Fibroblast of peridontal ligament (primary cell): Measurements from ENCODE around the gene MRPS5.
"Not testable (repeated sequence)": the region's sequence is repeated elsewhere in the genome, so short reads cannot be mapped to it uniquely, and the experiment has no call there.

Source experiments
- DNase-seq: peaks from one replicate; pipeline ENCODE4 v3.0.0-alpha.2; 2010; ENCODE audit errors: extremely low read depth

The MRPS5 gene

GRCh38 chr2:95121407-95122196, at the start of gene MRPS5:
Gene MRPS5, minus strand, starts transcription at chr2:95121808. Its CDS starts 17 bp downstream, at chr2:95121791.
- DNase-seq: peak; percentile 54

GRCh38 chr2:95166065-95166763, 44.6 kb upstream of the MRPS5 start:
- DNase-seq: no peak

GRCh38 chr2:95165371-95166064, 43.9 kb upstream of the MRPS5 start, which contains the start of gene ZNF2:
Gene ZNF2, plus strand, starts transcription at chr2:95165809. Its CDS starts 10,418 bp downstream, at chr2:95176227.
- peak; percentile 98 for DNase-seq

DNA sequence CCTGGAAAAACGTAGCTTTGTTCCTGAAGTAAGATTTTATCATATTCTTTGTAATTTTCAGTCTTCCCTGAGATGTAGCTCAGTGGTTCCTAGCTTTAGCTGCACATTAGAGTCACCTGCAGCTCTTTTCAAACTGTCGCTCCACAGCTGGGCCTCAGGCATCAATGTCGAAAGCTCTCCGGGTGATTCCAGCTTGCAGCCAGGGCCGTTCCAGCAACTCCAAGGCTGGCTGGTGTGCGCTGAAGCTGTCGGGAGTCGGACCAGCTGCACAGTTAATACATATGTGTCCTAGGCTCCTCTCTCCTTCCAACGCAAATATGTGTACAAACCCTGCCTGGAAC, 43.4 kb upstream of the MRPS5 start:
- no peak for DNase-seq

GRCh38 chr2:95159690-95160449, 38.3 kb upstream of the MRPS5 start, which contains the start of gene ZNF514:
Gene ZNF514, minus strand, starts transcription at chr2:95159848. Its CDS starts 6,595 bp downstream, at chr2:95153253.
- peak; percentile 60 for DNase-seq

- peak; percentile 27 for DNase-seq
Observed at GRCh38 chr2:95158891-95159619, 37.4 kb upstream of the MRPS5 start.

DNA sequence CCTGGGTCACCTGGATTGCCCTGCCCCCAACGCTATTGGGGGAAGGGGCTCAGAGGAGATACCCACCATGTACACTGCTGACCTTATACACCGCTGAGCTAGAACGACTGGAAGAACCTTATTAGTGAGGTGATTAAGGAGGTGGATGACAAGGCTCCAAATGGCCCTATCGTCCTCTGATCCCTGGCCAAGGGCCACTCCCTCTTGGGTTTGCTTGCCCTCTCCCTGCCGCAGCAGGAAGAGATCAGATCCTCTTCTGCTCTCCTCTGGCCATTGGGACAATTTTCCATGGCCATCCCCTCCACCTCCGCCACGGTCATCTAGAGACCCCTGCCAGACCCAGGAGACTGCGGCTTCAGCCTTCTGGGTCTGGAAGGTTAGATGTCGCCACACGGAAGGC, 36.8 kb upstream of the MRPS5 start:
- DNase-seq: no peak

DNA sequence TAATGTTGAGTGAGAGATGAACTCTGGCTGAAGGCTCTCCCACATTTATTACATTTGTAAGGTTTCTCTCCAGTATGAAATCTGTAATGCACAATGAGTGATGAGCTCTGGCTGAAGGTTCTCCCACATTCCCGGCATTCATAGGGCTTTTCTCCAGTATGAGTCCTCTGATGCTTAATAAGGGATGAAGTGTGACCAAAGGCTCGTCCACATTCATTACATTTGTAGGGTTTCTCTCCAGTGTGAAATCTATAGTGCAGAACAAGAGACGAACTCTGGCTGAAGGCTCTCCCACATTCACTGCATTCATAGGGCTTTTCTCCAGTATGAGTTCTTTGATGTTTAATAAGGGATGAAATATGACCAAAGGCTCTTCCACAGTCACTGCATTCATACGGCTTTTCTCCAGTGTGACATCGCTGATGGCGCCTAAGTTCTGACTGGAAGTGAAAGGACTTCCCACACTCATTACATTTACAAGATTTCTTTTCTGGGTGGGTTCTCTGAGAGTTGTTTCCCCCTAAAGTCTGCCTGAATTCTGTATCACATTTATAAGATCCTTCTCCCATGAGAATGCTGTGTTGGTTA, 27.9 kb upstream of the MRPS5 start:
- no peak for DNase-seq

DNA sequence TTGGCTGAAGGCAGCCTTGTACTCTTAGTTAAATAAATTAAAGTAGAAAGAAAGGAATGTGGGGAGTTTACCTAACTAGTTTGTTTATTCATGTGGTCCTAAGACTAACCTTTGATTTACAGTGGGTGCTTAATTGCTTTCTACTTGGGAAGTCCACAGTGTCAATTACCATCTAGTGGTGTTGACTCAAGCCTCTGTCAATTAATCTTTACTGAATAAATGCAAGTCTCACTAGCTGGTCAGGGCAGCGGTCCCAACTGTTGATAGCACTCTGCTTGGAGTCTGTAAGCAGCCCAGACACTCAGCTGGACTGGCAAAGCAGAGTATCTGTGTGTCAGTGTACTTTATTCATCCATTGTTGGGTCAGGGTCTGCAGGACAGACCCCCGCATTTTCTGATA, 22.2 kb upstream of the MRPS5 start:
- DNase-seq: no peak

GRCh38 chr2:95138702-95139101, 17.1 kb upstream of the MRPS5 start:
- DNase-seq: no peak

DNA sequence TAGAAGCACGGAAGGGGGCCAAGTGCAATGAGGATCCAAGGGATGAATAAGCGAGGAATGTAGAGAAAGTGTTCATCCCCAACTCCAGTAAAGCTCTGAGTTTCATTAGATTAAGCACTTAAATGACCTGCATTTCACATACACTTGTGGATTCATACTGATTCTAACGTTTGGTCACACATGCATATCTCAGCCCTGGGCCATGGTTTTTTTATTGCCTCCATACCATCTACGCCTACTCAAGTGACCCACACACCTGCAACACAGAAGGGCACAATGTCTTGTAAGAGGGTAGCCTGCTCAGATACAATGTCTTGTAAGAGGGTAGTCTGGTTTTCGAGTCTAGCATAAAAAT, 566 bp upstream of the MRPS5 start:
- no peak for DNase-seq

DNA sequence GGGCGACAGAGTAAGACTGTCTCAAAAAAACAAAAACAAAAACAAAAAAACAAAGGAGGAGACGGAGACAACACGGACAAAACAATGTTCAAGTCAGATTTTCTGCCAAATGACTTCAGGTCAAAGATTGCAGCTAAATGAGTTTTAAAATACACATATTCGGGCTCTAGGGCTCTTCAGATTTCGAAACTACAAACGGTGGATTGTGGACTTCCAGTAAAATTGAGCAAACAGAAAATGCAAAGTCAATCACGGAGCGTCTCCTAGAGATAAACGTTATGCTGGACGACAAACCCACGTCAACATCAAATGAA, 558 bp downstream of the MRPS5 start:
- DNase-seq: peak; percentile 34

DNA sequence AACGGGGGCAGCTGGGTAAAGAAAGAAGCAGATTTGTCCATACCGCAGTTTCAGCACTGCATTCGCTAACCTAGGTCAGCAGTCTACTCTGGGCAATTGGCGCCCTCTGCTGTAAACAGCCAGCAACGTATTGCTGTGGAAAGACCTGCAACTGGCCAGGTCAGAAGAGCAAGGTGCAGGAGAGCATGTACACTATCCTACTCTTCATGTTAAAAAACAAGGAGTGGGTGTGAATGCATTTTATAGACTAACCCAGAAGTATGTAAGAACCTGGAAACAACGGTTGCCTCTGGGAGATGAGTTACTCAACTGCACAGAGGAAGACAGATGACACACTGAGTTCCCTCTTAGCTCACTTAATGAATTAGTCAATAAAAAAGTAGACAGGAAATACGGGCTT, 6.2 kb downstream of the MRPS5 start:
- peak; percentile 65 for DNase-seq

- DNase-seq: no peak
Observed at GRCh38 chr2:95113464-95113863, 8.1 kb downstream of the MRPS5 start.

DNA sequence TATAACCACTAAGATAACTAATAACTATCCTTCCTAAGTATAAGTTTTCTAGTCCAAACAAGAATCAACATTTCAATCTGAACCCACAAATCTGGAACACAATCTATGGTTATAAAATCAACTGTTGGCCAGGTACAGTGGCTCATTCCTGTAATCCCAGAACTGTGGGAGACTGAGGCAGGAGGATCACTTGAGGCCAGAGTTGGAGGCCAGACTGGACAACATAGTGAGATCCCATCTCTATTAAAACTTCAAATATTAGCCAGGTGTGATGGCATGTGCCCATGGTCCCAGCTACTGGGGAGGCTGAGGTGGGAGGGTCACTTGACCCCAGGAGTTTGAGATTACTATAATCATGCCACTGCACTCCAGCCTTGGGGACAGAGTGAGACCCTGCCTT, 11.2 kb downstream of the MRPS5 start:
- no peak for DNase-seq

DNA sequence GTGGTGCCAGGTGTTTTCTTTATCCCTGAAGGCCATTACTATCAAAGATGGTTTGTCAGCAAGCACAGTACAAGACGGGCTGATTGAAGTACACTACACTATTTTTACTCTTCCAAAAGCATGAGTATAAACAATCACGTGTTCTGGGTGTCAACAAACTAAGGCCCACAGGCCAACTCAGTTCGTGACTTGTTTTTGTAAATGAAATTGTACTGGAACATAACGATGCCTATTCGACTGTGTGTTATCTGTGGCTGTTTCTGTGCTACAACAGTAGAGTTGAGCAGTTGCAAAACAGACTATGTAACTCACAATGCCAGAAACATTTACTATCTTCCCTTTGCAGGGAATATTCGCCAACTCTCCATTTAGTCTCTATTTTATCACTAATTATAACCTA, 12.3 kb downstream of the MRPS5 start:
- DNase-seq: no peak

GRCh38 chr2:95106081-95106480, 15.5 kb downstream of the MRPS5 start:
- no peak for DNase-seq

DNA sequence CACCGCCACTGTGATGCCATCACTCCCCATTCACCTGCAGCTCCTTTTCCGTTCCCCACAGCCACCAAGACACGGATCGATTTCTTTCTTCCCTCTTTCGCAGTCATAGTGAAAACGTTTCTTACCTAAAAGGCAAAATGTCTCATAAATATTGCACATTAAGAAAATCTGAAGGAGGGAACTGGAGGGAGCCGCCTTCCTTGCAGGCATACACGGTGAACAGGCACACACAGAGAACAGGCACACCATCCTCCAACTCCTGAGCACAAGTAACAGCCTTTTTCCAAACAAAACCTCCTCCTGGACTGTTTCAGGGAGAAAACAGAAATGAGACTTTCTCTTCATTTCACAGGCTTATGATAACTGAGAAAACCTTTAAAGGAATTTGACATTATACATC, 17.0 kb downstream of the MRPS5 start:
- no peak for DNase-seq

GRCh38 chr2:95099910-95100309, 21.7 kb downstream of the MRPS5 start:
- DNase-seq: no peak

DNA sequence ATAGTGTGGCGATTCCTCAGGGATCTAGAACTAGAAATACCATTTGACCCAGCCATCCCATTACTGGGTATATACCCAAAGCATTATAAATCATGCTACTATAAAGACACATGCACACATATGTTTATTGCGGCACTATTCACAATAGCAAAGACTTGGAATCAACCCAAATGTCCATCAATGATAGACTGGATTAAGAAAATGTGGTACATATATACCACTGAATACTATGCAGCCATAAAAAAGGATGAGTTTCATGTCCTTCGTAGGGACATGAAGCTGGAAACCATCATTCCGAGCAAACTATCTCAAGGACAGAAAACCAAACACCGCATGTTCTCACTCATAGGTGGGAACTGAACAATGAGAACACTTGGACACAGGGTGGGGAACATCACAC, 23.3 kb downstream of the MRPS5 start:
- not testable (repeated sequence) for DNase-seq
